Vagina (tissue), 2 donors: Measurements from ENCODE around the gene HEXIM1. TPM values are rescaled to one million over a fixed set of nuclear protein-coding genes. Genes with fewer than 3 reads are reported as not detected.

Experiments
- DNase-seq, 2 donors: peaks; one replicate each; pipeline ENCODE4 v3.0.0-alpha.2; 2017; ENCODE audit errors: extremely low spot score in 2 of 2
- H3K27ac ChIP-seq: fragments of 200-600 bp; sonication (generic); one replicate; pipeline ENCODE4 v1.5.1; 2019
- H3K27me3 ChIP-seq: fragments of 200-600 bp; sonication (generic); one replicate; pipeline ENCODE4 v1.5.1; 2019
- H3K36me3 ChIP-seq, 2 donors: fragments of 200-600 bp; sonication (generic); one replicate each; pipeline ENCODE4 v1.5.1; 2017 to 2019
- H3K4me1 ChIP-seq: fragments of 200-600 bp; sonication (generic); one replicate; pipeline ENCODE4 v1.5.1; 2019
- H3K4me3 ChIP-seq, 2 donors: fragments of 200-600 bp; sonication (generic); 1 replicate in 1 of 2; 2 replicates in 1 of 2; pipeline ENCODE4 v1.5.1; 2016 to 2019
- H3K9me3 ChIP-seq: fragments of 200-600 bp; sonication (generic); one replicate; pipeline ENCODE4 v1.5.1; 2019
- CTCF ChIP-seq, 3 experiments: fragments of 450-650 bp in 2 of 3; fragments of 200-600 bp in 1 of 3; sonication (generic) in 1 of 3; IDR thresholded peaks; one replicate each; pipeline ENCODE4 v1.5.1; 2017 to 2019; ENCODE audit warnings: antibody characterized with exemption in 3 of 3, mild to moderate bottlenecking in 2 of 3, moderate library complexity in 2 of 3
- POLR2A ChIP-seq, 2 donors: fragments of 450-650 bp; IDR thresholded peaks; one replicate each; pipeline ENCODE4 v1.6.1; 2017; ENCODE audit warnings: antibody characterized with exemption in 2 of 2, mild to moderate bottlenecking in 2 of 2, moderate library complexity in 2 of 2
- POLR2AphosphoS5 ChIP-seq, 2 donors: sonication (generic); formaldehyde crosslinking; IDR thresholded peaks; one replicate each; pipeline ENCODE4 v1.9.0; 2017; ENCODE audit warnings: antibody characterized with exemption in 2 of 2, mild to moderate bottlenecking in 2 of 2, low read depth in 1 of 2; ENCODE audit not compliant: insufficient read depth in 1 of 2
- intact Hi-C: fragments of 100-400 bp; cut with DNase I; formaldehyde crosslinking; loops from one replicate; pipeline ENCODE4 v1.15.1; 2023
- total RNA-seq: library from RNA; depleted of rRNA; stranded (reverse); fragments of >200 nt; gene quantifications from one replicate; pipeline ENCODE4 v1.2.3, GENCODE V29; 2016

Gene HEXIM1
- total RNA-seq, 1 donor from 2014 or later: 27.5 TPM

GRCh38 chr17:45143767-45144198 is 4.5 kb upstream of the HEXIM1 start:
- peak overlapping the region; percentile 98 for H3K27ac ChIP-seq
- no peaks in the 10 kb centered on the region for H3K27me3 ChIP-seq
- DNase-seq: peak in 1 of 2 donors; percentile 96
- no peaks in the 10 kb centered on the region for H3K36me3 ChIP-seq
- peak overlapping the region; percentile 53 to 64 for H3K4me3 ChIP-seq
- intact Hi-C loops: loop anchor here (10.0 kb wide), 1 partner anchor 171 kb away; the partner anchor contains the start of gene MAP3K14
- H3K4me1 ChIP-seq: peaks cover 35% of the 10 kb centered on the region
- H3K9me3 ChIP-seq: no peaks in the 10 kb centered on the region
- peak; percentile 73 to 86 for TF ChIP-seq POLR2AphosphoS5 (IDR thresholded peaks at IDR 0.05; ENCODE audit: insufficient read depth in 1 of 2, low read depth in 1 of 2)
- peak in 1 of 2 donors; percentile 39 for TF ChIP-seq POLR2A (IDR thresholded peaks at IDR 0.05)
- TF ChIP-seq CTCF (IDR thresholded peaks at IDR 0.05): no peak

DNA sequence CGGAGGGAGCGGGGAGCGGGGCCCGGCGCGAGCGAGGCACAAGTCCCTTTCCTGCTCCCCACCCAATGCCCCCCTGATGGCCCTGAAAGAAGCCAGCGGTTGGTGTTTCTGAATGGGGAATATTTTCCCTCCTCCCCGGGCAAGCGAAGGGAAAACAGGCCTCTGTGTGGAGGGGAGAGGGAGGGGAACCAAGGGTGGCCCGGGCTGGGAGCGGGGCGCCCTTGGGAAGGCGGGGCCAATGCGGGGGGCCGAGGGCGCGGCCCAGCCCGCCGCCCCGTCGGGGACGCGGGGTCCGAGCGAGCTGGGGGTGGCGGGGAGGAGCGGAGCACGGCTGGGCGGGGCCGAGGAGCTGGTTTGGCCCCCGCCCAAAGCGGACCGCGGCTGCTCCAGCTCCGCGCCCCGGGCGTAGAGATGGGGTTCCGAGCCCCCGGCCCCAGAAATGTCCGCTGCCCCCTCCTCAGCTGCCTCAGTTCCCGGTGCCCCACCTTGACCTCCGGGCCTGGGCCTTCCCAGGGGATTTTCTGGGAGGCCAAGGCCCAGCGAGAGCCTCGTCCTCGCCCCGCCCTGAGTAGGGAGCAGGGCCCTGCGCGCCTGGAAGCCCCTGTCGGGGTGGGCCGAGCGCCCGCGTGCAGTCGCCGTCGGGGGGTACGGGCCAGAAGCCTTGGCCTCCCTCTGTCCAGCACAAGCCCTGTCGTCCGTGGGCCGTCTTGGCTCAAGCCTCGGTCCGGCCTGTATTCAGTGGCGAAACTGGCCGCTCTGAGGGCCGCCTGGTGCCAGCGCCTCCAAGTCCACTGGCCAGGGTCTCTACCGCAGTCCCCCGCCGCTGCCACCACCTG is 3.9 kb upstream of the HEXIM1 start:
- H3K4me1 ChIP-seq: peaks cover 35% of the 10 kb centered on the region
- peak overlapping the region; percentile 53 to 64 for H3K4me3 ChIP-seq
- intact Hi-C loops: loop anchor here (10.0 kb wide), 1 partner anchor 170 kb away; the partner anchor contains the start of gene MAP3K14
- no peaks in the 10 kb centered on the region for H3K9me3 ChIP-seq
- no peaks in the 10 kb centered on the region for H3K36me3 ChIP-seq
- no peaks in the 10 kb centered on the region for H3K27me3 ChIP-seq
- H3K27ac ChIP-seq: peak overlapping the region; percentile 98
- TF ChIP-seq POLR2AphosphoS5 (IDR thresholded peaks at IDR 0.05; ENCODE audit: insufficient read depth in 1 of 2, low read depth in 1 of 2) (peak in 1 of 2 donors; percentile 76), CTCF (IDR thresholded peaks at IDR 0.05) (no peak)
- DNase-seq: peak in 1 of 2 donors; percentile 86

DNA sequence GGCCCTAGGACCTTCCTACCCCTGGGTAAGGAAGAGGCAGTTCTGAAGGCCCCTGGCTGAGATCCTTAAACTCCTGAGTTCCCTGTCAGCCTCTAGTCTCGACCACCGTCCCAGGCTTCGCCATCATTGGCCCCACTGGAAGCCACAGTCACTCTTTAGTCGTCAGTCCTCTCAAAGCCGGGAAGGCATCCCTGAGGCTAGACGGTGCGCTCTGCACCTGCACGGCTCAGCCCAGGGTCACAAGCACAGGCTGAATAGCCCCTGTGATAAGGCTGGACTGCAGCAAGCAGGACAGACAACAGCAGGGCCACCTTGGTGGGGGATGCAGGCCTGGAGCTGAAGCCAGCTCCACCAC is 3.3 kb upstream of the HEXIM1 start:
- Histone ChIP-seq H3K9me3 (no peaks in the 10 kb centered on the region), H3K27me3 (no peaks in the 10 kb centered on the region), H3K4me1 (peaks cover 35% of the 10 kb centered on the region), H3K4me3 (peak overlapping the region; percentile 53 to 64), H3K27ac (peak overlapping the region; percentile 98), H3K36me3 (no peaks in the 10 kb centered on the region)
- intact Hi-C loops: loop anchor here (10.0 kb wide), 1 partner anchor 170 kb away; the partner anchor contains the start of gene MAP3K14
- TF ChIP-seq POLR2AphosphoS5 (IDR thresholded peaks at IDR 0.05; ENCODE audit: insufficient read depth in 1 of 2, low read depth in 1 of 2): no peak
- TF ChIP-seq CTCF (IDR thresholded peaks at IDR 0.05): no peak
- TF ChIP-seq POLR2A (IDR thresholded peaks at IDR 0.05): no peak
- DNase-seq: no peak

- Histone ChIP-seq H3K27ac (peak overlapping the region; percentile 99), H3K36me3 (no peaks in the 10 kb centered on the region), H3K27me3 (no peaks in the 10 kb centered on the region), H3K4me3 (no peak overlapping the region), H3K9me3 (no peaks in the 10 kb centered on the region), H3K4me1 (peaks cover 45% of the 10 kb centered on the region)
- intact Hi-C loops: loop anchor here (10.0 kb wide), 1 partner anchor 169 kb away; the partner anchor contains the start of gene MAP3K14
- DNase-seq: no peak
- TF ChIP-seq CTCF (IDR thresholded peaks at IDR 0.05): no peak
- TF ChIP-seq POLR2AphosphoS5 (IDR thresholded peaks at IDR 0.05; ENCODE audit: insufficient read depth in 1 of 2, low read depth in 1 of 2): no peak
- TF ChIP-seq POLR2A (IDR thresholded peaks at IDR 0.05): no peak
Measured at GRCh38 chr17:45146166-45146565, 2.1 kb upstream of the HEXIM1 start.

GRCh38 chr17:45146592-45146889 is 1.7 kb upstream of the HEXIM1 start:
- H3K4me1 ChIP-seq: peaks cover 48% of the 10 kb centered on the region
- no peak for DNase-seq
- no peaks in the 10 kb centered on the region for H3K27me3 ChIP-seq
- no peaks in the 10 kb centered on the region for H3K9me3 ChIP-seq
- intact Hi-C loops: loop anchor here (10.0 kb wide), 1 partner anchor 168 kb away; the partner anchor contains the start of gene MAP3K14
- H3K4me3 ChIP-seq: peak overlapping the region; percentile 68 to 78
- peak overlapping the region; percentile 99 for H3K27ac ChIP-seq
- H3K36me3 ChIP-seq: no peaks in the 10 kb centered on the region
- no peak for TF ChIP-seq CTCF (IDR thresholded peaks at IDR 0.05)
- TF ChIP-seq POLR2AphosphoS5 (IDR thresholded peaks at IDR 0.05; ENCODE audit: insufficient read depth in 1 of 2, low read depth in 1 of 2): no peak
- no peak for TF ChIP-seq POLR2A (IDR thresholded peaks at IDR 0.05)
